Stimulated activated CD4-positive, alpha-beta T cell treated with anti-CD3 and anti-CD28 coated beads, Interleukin-12 subunit alpha, Interleukin-12 subunit beta, amount 100 ng/mL, for 24 hours (primary cell): ENCODE data around the gene CIAO2B.
"Not testable (repeated sequence)": the region's sequence is repeated elsewhere in the genome, so short reads cannot be mapped to it uniquely, and the experiment has no call there.

ENCODE experiments used
- DNase-seq, 2 experiments: peaks; one replicate each; pipeline ENCODE4 v3.0.0-alpha.2; 2020; ENCODE audit warnings: low read depth in 2 of 2

Gene CIAO2B

DNA sequence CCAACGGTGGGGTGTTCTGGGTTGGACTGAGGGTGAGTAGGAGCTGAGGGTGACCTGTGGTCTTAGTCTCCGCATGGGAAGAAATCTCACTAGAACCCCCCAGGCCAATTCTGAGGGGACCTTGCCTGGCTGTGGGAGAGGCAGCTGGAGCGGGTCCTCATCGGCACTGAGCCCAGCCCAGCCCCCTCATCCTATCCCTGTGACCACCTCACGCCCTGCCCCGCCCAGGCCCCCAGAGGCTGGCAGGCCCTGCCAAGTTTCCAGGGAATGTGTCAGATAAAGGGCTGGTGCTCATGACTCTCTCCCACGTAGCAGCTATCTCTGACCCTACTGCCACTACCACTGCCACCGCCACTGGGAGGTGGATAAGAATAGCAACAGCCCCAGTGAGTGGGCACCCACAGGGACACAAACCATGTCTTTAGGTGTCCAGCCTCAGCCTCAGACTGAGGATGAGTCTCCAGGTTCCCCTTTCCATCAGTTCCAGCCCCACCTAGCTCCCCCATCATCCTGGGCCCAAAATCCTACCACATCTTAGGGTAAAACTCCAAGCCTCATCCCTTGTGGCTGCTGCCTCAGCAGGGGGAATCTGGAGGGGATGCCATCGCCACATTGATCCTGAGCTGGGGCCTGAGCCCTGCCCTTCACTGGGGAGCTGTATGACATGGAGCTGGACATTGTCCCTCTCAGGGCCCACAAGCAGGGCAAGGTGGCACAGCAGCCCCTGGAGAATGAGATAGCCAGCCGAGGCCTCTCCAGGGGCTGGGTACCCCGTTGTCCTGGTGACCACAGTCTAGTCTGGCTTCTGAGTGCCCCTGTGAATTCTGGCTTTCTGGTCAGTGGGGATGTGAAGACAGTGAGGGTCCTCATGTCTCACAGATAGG, 30.4 kb downstream of the CIAO2B start:
- DNase-seq: no peak

DNA sequence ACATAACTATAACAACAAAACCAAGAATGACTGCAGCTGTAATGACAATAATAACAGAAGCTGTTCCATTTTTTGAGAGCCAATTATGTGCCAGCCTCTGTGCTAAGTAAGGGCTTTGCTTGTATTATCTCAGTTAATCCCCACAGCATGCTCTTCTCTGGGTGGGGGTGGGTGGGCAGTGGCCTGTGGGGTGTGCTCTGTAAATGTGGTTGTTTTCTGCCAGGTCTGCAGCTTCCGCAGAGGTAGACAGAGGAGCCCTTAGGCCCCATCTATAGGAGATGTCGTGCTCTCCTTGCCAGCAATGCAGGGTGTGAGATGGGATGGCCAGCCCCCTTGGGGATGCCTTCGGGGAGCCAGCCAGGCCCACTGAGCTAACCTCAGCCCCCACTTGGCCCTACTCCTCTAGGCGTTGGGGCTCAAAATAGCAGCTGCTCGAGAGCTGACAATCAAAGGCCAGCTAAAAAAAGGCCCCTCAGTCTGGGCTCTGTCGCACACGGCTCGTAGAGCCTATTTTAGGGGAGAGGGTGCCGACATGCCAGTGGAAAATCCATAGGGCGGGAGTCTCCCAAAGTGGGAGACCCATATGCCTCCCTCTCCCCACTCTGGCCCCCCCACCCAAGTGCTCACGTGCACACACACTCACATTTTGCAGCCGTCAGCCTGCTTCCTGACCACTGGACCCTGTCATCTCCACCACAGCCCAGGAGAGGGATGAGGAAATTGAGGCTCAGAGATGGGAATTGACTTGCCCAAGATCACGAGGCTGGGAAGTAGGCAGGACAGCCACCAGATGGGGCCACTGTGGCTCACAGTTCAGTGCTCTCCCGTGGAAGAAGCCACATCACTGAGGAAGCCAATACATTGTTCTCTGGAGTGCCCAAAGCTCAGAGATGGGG, 31.3 kb downstream of the CIAO2B start:
- no peak for DNase-seq

DNA sequence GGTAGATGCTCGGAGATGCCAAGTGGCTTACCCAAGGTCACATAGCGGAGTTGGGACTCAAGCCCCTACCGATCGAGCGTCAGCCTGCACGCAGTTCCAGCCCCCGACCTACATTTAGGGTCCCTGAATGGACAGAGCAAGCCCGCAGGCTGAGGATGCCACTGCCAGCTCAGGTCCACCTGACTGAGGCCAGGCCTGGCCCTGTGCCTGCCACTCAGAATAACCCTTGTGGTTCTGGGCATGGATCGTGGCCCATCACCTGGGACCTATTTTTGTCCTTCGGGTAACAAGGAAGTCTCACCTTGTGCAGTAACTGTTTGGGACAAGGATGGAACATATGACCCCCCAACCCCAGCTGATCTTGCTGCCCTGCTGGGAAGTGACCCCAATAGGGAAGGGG, 32.6 kb downstream of the CIAO2B start:
- no peak for DNase-seq

DNA sequence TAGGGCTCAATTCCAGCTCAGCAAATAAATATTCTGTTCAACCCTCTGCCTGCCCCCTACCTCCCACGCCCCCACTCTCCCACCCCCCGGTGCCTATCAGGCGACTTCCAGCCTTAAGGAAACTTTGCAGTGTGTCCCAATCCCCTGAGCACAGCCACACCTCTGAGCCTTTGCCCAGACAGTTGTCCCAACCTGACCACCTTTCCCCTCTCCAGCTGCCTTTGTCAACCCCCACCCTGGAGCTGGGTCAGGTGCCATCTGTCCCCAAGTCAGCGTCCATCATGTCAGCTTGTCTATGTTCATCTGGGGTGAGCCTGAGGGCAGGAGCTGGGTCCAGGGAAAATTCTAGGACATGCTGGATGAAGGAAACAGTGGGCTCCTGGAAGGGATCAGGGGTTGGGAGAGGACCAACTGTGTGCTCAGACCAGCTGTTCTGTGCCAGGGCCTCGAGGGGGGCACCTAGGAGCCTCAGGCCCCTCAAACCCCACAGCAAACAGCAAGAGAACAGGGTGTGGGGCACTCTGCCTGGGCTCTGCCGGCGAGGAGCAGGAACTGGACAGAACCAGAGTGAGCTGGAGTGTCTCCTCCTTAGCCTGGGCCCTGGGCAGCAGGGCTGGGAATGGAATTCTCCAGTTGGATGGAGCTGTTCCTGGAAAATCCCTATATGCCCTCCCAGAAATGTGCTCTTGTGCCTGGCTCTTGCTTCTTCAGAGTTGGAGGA, 33.3 kb downstream of the CIAO2B start:
- DNase-seq: no peak

DNA sequence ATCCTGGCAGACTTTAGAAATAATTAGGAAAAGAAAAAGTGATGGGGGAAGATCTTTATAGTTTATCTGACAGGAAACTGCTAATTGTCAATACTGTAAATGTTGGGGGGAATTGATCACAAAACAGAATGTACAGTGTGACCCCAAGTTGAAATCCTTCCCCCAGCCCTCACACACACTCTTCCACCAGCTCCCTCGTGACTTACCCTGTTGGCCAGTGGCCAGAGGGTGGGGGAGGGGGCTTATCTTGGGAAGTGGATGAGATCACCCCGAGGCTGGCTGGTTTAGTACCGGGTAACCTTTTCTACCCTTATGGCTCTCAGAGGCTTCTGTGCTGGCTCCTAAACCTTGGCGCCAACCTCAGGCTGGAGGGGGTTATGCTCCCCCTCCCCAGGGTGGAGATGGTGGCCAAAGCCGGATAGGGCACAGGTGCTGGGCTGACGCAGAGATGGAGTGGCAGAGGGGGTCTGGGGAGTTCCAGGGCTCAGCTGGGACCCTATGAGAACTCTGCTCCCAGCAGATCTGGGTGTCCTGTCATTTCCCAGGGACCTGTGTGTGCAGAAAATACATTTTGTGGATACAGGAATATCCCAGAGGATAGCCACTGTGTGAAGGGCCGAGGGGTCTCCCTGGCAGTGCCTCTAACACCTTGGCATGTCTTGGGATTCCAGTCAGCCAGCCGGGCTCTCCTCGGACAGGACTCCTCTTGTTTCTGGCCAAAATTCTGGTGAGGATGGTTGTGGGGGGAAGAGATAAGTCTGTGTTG, 34.1 kb downstream of the CIAO2B start:
- no peak for DNase-seq

DNA sequence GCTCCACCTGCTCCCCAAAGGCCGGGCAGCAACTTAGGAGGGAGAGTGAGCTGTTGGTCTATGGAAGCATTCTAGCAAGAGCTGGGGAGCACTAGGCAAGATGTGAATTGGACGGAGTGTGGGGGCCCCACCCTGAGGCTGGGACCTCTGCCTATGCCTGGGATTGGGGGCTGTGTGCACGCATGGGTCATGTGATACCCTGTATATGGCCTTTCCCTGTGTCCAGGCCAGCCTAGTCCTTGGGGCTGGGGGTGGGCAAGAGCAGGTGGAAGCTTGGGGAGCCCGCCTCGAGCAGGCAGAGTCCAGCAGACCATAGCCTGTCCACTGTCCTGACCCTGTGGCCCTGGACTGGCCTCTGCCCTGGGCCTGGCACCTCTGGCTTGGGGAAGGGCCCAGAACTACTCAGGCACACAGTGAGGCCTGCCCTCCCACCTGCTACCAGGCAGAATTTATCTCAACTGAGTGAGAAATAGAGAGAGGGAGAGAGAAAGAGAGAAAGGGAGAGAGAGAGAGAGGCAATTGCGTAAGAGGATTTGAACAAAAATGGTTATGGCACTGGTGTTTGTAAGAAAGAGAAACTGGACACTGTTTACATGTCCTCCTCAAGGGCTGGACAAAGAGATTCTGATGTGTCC, 34.8 kb downstream of the CIAO2B start:
- DNase-seq: no peak

DNA sequence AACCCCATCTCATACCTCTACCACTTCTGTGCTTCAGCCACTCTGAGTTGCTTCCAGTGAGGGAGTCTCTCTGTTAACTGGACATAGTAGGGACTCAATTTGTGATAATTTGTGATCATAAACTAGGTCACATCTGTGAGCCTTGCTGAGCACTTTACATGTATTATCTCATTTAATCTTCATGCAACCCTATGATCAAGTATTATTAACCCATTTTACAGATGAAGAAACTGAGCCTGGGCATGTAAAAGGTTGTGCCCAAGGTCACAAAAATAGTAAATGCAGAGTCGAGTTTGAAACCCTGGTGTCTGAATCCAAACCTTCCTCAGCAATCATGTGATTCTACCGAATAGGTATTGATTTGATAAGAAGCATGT, 35.3 kb downstream of the CIAO2B start:
- no peak for DNase-seq

DNA sequence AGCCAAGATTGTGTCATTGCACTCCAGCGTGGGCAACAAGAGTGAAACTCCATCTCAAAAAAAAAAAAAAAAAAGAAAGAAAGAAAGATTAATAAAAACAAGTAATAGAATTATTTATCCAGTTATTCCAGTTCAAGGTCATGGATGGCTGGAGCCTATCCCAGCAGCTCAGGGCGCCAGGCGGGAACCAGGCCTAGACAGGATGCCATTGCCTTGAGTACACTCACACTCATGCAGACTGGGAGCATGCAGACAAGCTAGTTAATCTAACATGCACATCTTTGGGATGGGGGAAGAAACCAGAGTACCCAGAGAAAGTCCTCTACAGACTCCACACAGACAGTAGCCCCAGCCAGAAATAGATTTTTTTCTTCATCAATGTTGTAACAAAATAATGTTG, 36.0 kb downstream of the CIAO2B start:
- no peak for DNase-seq

DNA sequence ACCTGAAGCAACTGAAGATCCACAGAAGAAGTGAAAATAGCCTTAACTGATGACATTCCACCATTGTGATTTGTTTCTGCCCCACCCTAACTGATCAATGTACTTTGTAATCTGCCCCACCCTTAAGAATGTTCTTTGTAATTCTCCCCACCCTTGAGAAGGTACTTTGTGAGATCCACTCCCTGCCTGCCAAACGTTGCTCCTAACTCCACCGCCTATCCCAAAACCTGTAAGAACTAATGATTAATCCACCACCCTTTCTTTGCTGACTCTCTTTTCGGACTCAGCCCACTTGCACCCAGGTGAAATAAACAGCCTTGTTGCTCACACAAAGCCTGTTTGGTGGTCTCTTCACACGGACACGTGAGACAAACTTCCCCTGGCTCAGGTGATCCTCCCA, 37.5 kb downstream of the CIAO2B start:
- DNase-seq: not testable (repeated sequence)

DNA sequence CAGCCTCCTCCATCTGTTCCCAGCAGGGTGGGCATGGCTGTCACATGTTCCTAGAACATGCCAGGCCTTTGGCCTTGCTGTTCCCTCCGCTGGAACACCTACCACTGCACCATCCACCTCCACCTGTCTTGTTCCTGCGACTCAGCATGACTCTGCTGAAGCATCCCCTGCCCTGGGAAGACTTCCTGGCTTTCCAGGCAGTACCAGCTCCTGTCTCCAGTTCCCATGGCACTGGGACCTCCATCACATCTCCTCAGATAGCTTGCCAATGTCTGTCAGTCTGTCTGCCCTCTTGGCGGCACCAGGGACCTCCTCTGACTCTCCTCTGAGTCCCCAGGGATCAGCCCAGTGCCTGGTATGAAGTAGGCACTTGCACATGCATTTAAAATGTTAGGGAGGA, 38.2 kb downstream of the CIAO2B start:
- DNase-seq: no peak

DNA sequence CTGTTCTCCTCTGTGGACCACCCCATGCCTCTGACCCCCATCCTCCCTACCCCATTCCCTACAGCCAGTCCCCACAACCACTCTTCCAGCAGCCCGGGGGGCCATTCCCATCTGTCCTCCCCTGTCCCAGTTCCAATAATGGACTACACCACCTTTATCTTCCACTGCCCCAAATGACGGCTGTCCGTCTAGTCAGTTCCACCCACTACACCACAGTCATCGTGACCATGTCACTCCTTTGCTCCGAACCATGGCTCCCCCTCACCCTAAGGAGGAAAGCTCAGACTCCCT, 38.6 kb downstream of the CIAO2B start:
- no peak for DNase-seq

DNA sequence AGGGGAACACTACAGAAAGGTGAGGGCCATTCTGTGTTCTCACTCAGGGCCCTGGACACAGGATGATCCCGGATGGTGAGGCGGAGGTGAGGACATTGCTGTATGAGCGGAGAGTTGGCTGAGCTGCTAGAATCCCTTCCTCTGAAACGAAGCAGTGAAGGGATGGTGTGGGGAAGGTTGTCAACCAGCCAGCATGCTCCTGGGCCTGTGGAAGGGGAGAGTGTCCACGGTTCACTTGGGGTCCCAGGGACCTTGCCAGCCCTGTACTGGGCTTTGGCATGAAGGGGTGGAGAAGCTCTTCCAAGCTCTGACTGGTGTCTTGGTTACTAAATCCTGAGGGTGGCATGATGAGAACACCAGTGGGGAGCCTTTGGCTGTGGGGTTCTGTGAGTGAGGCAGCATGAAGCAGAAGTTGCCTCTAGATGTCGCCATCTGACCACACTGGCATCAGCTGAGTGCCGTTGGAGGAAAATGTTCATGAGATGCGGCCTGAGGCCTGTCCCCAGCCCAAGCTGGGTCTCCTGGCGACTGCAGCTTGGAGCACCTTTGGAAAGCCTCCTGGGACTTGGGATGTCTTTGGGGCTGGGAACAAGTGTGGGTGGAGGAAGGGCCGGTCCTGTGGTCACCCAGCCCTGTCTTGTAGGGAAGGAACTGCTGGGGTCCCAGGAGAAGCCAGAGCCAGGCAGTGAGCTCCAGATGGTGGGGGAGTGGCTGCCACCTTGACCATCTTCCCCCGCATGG, 39.1 kb downstream of the CIAO2B start:
- peak; percentile 25 to 41 for DNase-seq

DNA sequence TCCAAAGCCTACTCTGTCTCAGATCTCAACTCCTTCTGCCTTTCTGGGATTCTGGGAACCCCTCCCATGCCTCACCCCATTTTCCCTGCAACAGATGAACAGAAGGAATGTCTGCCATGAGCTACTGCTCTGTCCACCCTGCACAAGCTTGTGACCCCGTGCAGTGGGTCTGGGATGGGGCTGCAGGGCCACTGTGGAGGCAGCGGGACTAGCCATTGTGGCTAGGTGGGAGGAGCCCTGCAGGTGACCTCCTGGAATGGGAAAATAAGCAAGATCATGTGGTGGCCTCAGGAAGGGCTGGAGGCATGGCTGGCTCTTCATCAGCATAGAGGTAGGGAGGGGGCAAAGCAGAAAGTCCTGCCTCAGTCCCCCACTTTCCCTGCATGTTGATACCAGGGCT, 40.1 kb downstream of the CIAO2B start:
- DNase-seq: no peak

DNA sequence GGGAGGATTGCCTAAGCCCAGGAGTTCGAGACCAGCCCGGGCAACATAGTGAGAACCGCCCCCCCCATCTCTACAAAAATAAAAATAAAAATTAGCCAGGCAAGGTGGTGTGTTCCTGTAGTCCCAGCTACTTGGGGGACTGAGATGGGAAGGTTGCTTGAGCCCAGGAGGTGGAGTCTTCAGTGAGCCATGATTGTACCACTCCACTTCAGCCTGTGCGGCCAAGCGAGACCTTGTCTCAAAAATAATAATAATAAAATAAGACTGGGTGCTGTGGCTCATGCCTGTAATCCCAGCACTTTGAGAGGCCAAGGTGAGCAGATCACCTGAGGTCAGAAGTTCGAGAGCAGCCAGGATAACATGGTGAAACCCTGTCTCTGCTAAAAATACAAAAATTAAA, 42.4 kb downstream of the CIAO2B start:
- DNase-seq: no peak

DNA sequence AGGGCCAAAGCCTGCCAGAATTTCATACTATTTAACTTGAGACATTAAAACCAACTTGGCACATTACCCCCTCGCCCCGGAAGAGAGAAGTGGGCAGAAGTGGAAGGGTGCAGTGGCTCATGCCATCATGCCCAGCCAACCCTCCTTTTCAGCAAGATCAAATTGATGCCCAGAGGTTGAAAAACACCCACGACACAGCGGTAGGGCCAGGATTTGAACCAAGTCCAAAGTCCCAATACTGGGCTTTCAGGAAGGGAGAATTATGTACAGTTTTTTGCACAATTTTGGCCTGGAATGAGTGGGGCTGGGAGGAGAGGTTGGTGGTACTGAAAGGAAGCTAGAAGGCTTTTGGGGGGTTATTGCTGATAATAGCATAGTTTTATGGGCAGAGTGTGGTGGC, 42.8 kb downstream of the CIAO2B start:
- no peak for DNase-seq

DNA sequence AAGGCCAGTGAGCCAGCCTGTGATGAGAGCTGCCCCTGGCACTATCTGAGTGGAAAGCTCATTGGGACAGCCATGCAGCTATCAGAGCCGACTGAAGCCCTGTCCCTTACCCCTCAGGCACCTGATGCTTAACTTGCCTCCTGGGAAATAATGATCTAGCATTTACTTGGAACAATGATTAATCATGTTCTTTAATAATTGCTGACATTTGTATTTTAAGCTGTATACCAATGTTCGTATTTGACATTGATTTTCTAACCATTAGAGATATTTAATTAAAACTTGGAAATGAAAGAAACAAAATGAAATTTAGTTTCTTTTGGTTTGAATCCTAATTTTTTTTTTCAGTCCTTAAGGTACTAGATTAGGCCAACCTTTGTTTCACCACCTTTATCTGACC, 43.4 kb downstream of the CIAO2B start:
- DNase-seq: no peak

DNA sequence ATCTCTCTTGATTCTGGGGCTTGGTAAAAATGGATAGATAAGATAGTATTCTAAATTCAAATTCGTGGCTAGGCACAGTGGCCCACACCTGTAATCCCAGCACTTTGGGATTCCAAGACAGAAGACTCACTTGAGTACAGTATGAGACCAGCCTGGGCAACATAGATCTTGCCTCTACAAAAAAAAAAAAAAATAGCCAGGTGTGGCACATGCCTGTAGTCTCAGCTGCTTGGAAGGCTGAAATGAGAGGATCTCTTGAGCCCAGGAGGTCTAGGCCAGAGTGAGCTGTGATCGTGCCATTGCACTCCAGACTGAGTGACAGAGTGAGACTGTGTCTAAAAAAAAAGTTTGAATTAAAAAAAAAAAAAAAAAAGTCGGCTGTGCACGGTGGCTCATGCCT, 44.6 kb downstream of the CIAO2B start:
- DNase-seq: no peak

DNA sequence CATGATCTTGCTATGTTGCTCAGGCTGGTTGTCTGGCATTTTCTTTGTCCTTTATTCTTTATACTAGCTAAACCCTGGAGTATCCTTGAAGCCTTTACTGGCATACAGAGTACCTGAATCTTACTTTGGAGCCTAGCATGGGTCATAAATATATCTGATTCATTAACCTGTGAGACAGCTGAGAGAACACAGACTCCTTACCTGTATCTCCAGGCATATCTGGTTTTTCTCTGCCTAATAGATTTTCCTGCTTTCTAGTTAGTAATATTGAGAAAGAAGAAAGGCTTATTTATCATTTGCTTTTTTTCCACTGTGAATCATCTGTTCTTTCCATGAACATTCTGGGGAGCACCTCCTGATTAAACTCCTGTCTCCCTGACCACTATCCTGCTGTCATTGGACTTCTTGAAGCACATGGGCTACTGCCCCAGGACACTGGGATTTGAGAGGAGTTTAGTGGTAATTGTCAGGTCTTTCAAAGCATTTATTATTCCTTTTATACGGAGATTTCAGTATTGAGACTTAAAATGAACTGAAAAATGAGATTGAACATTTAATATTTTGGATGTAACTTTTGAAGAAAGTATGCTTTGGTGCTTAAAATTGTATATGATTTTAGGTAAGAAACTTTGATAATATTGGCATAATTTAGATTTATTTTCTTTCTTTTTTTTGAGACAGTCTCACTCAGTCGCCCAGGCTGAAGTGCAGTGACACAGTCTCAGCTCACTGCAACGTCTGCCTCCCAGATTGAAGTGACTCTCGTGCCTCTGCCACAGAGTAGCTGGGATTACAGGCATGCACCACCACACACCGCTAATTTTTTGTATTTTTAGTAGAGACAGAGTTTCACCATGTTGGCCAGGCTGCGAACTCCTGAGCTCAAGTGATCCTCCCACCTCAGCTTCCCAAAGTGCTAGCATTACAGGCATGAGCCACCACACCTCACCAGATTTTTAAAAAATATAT, 45.3 kb downstream of the CIAO2B start:
- no peak for DNase-seq

DNA sequence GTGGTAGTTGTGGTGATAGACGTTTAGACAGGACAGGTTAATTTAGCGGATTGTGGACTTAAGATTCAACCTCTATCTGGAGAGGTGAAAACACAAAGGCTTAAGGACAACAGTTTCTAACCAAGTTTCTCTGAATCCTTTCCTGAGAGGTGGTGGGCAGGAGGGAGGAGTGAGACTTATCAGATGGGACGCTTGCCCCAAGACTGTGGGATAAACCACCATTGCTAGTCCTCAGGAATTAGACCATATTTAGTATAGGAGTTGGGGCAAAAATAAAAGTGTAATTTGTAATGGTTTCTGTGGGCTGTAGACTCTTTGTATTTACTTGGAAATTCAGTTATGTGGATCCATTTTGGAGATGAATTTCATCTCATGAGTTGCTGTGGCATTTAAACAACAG, 47.3 kb downstream of the CIAO2B start:
- DNase-seq: no peak
